Astrocyte (in vitro differentiated cells and primary cell): Measurements from ENCODE around the gene CDCA5. TPM values are rescaled to one million over a fixed set of nuclear protein-coding genes. Genes with fewer than 3 reads are reported as not detected.

ENCODE experiments used
- DNase-seq: peaks from one replicate; pipeline ENCODE4 v3.0.0-alpha.2; 2010; ENCODE audit warnings: low read depth
- FAIRE-seq: peaks from 2 replicates; lab custom pipeline; 2011; peaks lifted over from hg19 to GRCh38; lab: Jason Lieb, UNC
- H2AFZ ChIP-seq: 2 replicates; pipeline ENCODE4 v1.6.0; 2012; ENCODE audit warnings: low read depth, low read length, inconsistent platforms
- H3K27ac ChIP-seq: 2 replicates; pipeline ENCODE4 v1.5.1; 2011; ENCODE audit warnings: low read depth, low read length, inconsistent platforms
- H3K27me3 ChIP-seq: 2 replicates; pipeline ENCODE4 v1.6.0; 2011; ENCODE audit warnings: low read length, inconsistent platforms; ENCODE audit not compliant: insufficient read depth
- H3K36me3 ChIP-seq: 2 replicates; pipeline ENCODE4 v1.5.1; 2011; ENCODE audit warnings: low read length, inconsistent platforms; ENCODE audit not compliant: insufficient read depth
- H3K4me1 ChIP-seq: 2 replicates; pipeline ENCODE4 v1.5.1; 2011; ENCODE audit warnings: low read length, inconsistent platforms; ENCODE audit not compliant: insufficient read depth
- H3K4me2 ChIP-seq: 2 replicates; pipeline ENCODE4 v1.6.0; 2012; ENCODE audit warnings: low read length, inconsistent platforms
- H3K4me3 ChIP-seq: 2 replicates; pipeline ENCODE4 v1.5.1; 2011; ENCODE audit warnings: low read depth, mild to moderate bottlenecking, low read length, inconsistent platforms; ENCODE audit not compliant: insufficient read depth
- H3K79me2 ChIP-seq: 2 replicates; pipeline ENCODE4 v1.6.0; 2012; ENCODE audit warnings: mild to moderate bottlenecking, low read length, inconsistent platforms; ENCODE audit not compliant: insufficient read depth
- H3K9ac ChIP-seq: 2 replicates; pipeline ENCODE4 v1.6.0; 2012; ENCODE audit warnings: mild to moderate bottlenecking, low read length, inconsistent platforms
- H3K9me3 ChIP-seq: 2 replicates; pipeline ENCODE4 v1.5.1; 2012; ENCODE audit warnings: low read depth, mild to moderate bottlenecking, low read length, inconsistent platforms; ENCODE audit not compliant: insufficient read depth
- H4K20me1 ChIP-seq: 2 replicates; pipeline ENCODE4 v1.6.0; 2012; ENCODE audit warnings: low read length, inconsistent platforms; ENCODE audit not compliant: insufficient read depth
- H3K27ac Mint-ChIP-seq: one replicate; pipeline ENCODE4 v1.8.0; 2021; ENCODE audit warnings: mild to moderate bottlenecking, mixed read lengths; ENCODE audit not compliant: unreplicated experiment
- H3K27me3 Mint-ChIP-seq: one replicate; pipeline ENCODE4 v1.8.0; 2021; ENCODE audit warnings: low read depth, mixed read lengths; ENCODE audit not compliant: unreplicated experiment
- H3K36me3 Mint-ChIP-seq: one replicate; pipeline ENCODE4 v1.8.0; 2021; ENCODE audit warnings: low read depth, mixed read lengths; ENCODE audit not compliant: unreplicated experiment
- H3K4me1 Mint-ChIP-seq: one replicate; pipeline ENCODE4 v1.8.0; 2021; ENCODE audit warnings: low read depth, mixed read lengths; ENCODE audit not compliant: unreplicated experiment
- H3K4me3 Mint-ChIP-seq: one replicate; pipeline ENCODE4 v1.8.0; 2021; ENCODE audit warnings: mild to moderate bottlenecking, moderate library complexity, mixed read lengths; ENCODE audit not compliant: unreplicated experiment
- H3K9me3 Mint-ChIP-seq: one replicate; pipeline ENCODE4 v1.8.0; 2021; ENCODE audit warnings: mild to moderate bottlenecking, mixed read lengths; ENCODE audit not compliant: unreplicated experiment
- EZH2 ChIP-seq: IDR thresholded peaks from 2 replicates; pipeline ENCODE4 v1.6.1; 2012; ENCODE audit warnings: mild to moderate bottlenecking, low read length, inconsistent platforms; ENCODE audit not compliant: insufficient read depth
- total RNA-seq: library from RNA; stranded (reverse); gene quantifications from 2 replicates; pipeline ENCODE4 v1.2.1, GENCODE V29; 2021
- TF ChIP-seq, protein P1 (sequence below): IDR thresholded peaks from 2 replicates; pipeline ENCODE4 v1.5.1; 2011; ENCODE audit warnings: low read depth, mild to moderate bottlenecking, inconsistent platforms, low read length, moderate library complexity; ENCODE audit not compliant: insufficient read depth

Gene CDCA5
- total RNA-seq, 1 donor from 2014 or later = 6.3 TPM

DNA sequence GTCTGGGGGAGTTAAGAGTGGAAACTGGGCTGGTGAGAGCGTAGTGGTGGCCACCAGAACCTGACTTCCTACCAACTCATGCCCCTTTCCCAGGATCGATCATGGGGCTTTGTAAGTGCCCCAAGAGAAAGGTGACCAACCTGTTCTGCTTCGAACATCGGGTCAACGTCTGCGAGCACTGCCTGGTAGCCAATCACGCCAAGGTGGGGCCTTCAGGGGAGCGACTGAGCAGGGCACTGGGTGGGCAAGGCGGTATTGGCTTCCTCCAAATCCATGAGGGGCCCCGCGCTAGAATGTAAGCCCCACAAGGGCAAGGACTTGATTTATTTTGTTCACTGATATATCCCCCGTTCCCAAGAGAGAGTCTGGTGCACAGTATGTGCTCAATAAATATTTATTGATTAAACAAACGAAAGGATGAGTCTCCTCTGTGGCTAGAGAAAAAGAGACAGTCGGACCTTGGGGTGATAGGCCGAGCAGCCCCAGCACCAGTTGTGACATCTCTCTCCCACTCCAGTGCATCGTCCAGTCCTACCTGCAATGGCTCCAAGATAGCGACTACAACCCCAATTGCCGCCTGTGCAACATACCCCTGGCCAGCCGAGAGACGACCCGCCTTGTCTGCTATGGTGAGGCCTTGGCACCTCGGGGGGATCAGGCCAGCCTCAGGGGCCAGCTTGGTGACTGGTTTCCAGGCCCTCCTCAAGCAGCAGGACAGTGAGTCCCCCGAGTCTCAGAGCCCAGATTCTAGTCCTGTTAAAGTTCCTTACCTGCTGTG is 947 bp upstream of the CDCA5 start:
- H3K27me3 ChIP-seq = no peaks in the 10 kb centered on the region
- peaks cover 15% of the 10 kb centered on the region for H3K36me3 Mint-ChIP-seq
- peak overlapping the region; percentile 98 for H3K27ac ChIP-seq
- H3K9me3 ChIP-seq = no peaks in the 10 kb centered on the region
- H3K27ac Mint-ChIP-seq = peak overlapping the region; percentile 99
- FAIRE-seq (no peak), DNase-seq (no peak)
- no peaks in the 10 kb centered on the region for H3K27me3 Mint-ChIP-seq
- H3K4me2 ChIP-seq = peak overlapping the region; percentile 95
- peak overlapping the region; percentile 99 for H3K9ac ChIP-seq
- peak overlapping the region; percentile 96 for H3K4me3 Mint-ChIP-seq
- peaks cover 9% of the 10 kb centered on the region for H3K4me1 Mint-ChIP-seq
- H3K36me3 ChIP-seq = peaks cover 14% of the 10 kb centered on the region
- TF ChIP-seq EZH2 = no peak
- TF ChIP-seq, protein P1, sequence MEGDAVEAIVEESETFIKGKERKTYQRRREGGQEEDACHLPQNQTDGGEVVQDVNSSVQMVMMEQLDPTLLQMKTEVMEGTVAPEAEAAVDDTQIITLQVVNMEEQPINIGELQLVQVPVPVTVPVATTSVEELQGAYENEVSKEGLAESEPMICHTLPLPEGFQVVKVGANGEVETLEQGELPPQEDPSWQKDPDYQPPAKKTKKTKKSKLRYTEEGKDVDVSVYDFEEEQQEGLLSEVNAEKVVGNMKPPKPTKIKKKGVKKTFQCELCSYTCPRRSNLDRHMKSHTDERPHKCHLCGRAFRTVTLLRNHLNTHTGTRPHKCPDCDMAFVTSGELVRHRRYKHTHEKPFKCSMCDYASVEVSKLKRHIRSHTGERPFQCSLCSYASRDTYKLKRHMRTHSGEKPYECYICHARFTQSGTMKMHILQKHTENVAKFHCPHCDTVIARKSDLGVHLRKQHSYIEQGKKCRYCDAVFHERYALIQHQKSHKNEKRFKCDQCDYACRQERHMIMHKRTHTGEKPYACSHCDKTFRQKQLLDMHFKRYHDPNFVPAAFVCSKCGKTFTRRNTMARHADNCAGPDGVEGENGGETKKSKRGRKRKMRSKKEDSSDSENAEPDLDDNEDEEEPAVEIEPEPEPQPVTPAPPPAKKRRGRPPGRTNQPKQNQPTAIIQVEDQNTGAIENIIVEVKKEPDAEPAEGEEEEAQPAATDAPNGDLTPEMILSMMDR = no peak
- H3K4me1 ChIP-seq = peaks cover 15% of the 10 kb centered on the region
- peak overlapping the region; percentile 98 for H3K4me3 ChIP-seq
- H2AFZ ChIP-seq = peak overlapping the region; percentile 57
- peaks cover 60% of the 10 kb centered on the region for H3K79me2 ChIP-seq
- no peaks in the 10 kb centered on the region for H3K9me3 Mint-ChIP-seq
- H4K20me1 ChIP-seq = no peaks in the 10 kb centered on the region

DNA sequence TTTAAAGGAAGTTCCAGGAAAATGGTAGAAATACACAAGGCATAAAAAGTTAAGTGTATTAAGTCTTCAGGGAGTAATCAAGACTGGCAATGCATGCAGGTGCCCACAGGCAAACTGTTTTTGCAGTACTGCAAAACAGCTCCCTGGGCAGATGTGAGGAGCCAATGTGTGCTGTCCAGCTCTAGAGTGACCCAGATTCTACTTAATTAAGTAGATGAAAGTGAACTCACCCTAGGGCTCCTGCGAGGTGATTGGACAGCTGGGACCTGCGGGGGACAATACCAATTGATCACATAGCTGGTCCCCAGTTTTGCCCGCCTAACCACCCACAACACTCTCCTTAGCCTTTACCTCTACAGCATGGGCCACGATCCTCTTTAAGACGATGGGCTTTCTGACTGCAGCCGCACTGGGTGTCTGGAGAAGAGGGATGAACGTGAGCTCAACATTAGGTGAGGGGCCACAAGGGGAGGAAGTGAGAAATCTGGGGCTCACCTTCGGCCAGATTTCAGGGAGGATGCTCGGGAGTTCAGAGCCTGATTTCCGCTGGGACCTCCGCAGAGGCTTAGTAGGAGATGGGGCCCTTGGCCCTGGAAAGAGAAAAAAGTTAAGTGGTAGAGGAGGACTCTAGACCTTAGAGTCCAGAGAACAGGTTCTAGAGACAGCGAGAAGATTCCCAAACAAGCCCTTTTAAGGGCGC is 556 bp downstream of the CDCA5 start:
- H3K9ac ChIP-seq = peak overlapping the region; percentile 99
- peaks cover 4% of the 10 kb centered on the region for H3K36me3 Mint-ChIP-seq
- H3K4me1 ChIP-seq = peaks cover 15% of the 10 kb centered on the region
- peak overlapping the region; percentile 98 for H3K4me3 ChIP-seq
- peaks cover 9% of the 10 kb centered on the region for H3K4me1 Mint-ChIP-seq
- H4K20me1 ChIP-seq = peaks cover 4% of the 10 kb centered on the region
- H3K4me3 Mint-ChIP-seq = peak overlapping the region; percentile 96
- DNase-seq (no peak), FAIRE-seq (no peak)
- no peaks in the 10 kb centered on the region for H3K9me3 Mint-ChIP-seq
- H3K27ac Mint-ChIP-seq = peak overlapping the region; percentile 99
- peak overlapping the region; percentile 86 for H2AFZ ChIP-seq
- peak overlapping the region; percentile 95 for H3K4me2 ChIP-seq
- peaks cover 13% of the 10 kb centered on the region for H3K36me3 ChIP-seq
- H3K27ac ChIP-seq = peak overlapping the region; percentile 98
- TF ChIP-seq EZH2 = no peak
- TF ChIP-seq, protein P1 = no peak
- peaks cover 69% of the 10 kb centered on the region for H3K79me2 ChIP-seq
- no peaks in the 10 kb centered on the region for H3K27me3 Mint-ChIP-seq
- no peaks in the 10 kb centered on the region for H3K27me3 ChIP-seq
- H3K9me3 ChIP-seq = no peaks in the 10 kb centered on the region
